NCI-H2029 (cell line): Measurements from ENCODE around the gene LASP1NB.
"Not testable (repeated sequence)": the region's sequence is repeated elsewhere in the genome, so short reads cannot be mapped to it uniquely, and the experiment has no call there.

ENCODE experiments used
- DNase-seq: peaks from one replicate; lab custom pipeline; 2025; lab: John Stamatoyannopoulos, UW

The LASP1NB gene

GRCh38 chr17:38967290-38967738 lies 41.9 kb downstream of the LASP1NB start, which contains the start of gene FBXO47:
Gene FBXO47 (minus strand): TSS chr17:38967403. CDS start chr17:38963025, 4,378 bp downstream.
- DNase-seq = peak; percentile 62

- no peak for DNase-seq
These were observed 43.9 kb downstream of the LASP1NB start for GRCh38 chr17:38969281-38969680.

- no peak for DNase-seq
These were observed 44.7 kb downstream of the LASP1NB start for GRCh38 chr17:38970128-38970527.

- no peak for DNase-seq
These were observed 45.4 kb downstream of the LASP1NB start for GRCh38 chr17:38970804-38971203.

- DNase-seq = not testable (repeated sequence)
These were observed 50.8 kb downstream of the LASP1NB start for GRCh38 chr17:38976187-38976551.

- DNase-seq = no peak
These were observed 52.8 kb downstream of the LASP1NB start for GRCh38 chr17:38978180-38978579.
